UCSD-AML1 (cell line): ENCODE data around the gene KLHL29.

Experiments used
- DNase-seq: peaks from one replicate; lab custom pipeline; 2025; ENCODE audit not compliant: unreplicated experiment; lab: John Stamatoyannopoulos, UW

KLHL29 gene

DNA sequence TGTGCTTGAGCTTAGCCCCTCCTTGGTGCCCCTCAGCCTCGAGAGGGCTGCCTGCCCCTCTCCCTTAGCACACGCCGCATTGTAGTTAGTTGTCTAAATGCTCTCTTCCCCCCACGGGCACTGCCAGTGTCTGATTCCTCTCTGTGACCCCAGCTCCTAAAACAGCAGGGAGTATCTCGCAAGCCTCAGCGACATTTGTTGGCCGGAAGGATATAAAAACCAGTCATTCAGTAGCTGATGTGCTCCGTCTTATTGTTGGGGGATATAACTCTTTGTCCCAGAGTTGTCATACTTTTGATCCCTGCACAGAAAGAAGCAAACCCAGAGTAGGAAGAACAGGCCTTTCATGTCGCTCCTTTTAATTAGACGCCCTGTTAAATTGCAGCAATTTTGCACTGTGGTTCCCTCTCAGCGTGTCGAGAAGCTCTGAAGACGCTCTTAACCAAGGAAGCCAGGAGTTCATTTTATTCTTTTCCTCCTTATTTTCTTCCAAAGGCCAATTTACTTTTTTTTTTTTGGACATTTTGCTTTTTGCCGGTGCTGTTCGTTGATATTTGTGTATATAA is 201.8 kb downstream of the KLHL29 start:
- no peak for DNase-seq

DNA sequence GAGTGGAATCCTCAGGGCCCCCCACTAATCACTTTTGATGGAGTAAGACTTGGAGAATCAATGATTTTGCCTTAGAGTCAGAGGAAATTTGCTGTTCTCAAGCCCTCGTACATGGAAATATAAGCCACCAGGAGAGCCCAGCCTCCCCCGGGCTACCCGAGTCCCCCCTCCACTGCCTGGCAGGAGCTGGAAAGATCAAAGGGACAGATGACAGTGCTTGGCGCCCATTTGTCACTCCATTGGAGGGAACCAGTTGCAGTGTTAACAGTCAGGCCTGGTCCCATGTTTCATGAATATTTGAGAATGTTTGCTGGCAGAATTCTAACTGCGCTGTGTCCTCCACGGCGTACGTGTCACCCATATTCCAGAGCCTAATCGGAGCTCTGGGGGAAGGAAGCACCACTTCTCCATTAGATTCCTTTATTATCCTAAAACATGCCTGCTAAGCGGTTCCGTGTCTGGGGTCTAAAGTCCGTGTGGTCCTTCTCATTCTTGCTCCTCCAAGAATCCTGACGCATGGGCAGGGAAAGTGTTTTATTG is 202.4 kb downstream of the KLHL29 start:
- no peak for DNase-seq

DNA sequence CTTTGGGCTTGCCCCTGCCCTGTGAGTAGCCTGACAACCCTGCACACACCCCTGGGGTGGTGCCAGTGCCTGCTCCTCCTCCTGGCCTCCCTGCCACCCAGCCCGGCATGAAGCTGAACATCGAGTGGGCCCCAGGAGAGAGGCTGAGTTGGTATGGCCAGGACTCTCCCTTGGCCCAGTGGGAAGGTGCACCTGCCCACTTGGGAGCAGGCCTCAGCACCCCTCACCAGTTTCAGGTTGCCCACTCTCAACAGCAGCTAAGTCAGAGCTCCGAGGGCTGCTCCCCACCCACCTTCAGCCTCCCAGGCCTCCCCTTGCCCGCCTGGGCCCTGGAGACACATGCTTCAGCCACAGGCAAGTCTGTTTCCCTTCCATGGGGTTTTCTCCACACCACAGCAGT is 203.1 kb downstream of the KLHL29 start:
- no peak for DNase-seq

DNA sequence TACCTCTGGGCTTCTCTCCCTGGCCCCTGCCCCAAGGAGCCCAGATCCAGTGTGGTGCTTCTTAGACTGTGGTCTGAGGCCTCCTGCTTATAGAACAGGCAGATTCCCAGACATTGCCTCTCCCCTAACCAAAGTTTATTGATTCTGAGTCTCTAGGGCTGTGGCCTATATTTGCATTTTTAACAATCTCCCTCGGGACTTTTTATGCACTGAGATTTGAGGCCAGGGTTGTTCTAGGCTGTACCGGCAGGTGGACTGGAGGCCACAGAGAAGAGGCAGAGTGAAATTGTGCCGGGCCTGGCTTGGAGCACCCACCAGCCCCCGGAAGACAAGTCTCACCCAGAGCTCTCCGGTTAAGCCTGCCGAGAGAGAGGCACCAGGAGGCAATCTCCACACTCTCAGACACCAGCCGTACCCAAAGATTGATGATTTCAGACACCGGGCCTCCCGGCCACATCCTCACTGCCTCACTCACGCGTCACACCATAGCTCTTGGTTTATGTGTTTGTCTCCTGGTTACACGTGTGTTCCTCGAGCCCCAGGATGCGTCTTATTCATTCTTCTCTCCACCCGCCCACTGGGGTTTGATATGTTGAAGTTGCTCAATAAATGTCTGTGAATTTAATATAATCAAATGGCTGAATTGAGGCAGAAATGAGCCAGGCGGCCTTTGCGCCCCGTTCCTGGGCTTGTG is 203.7 kb downstream of the KLHL29 start:
- DNase-seq = no peak

DNA sequence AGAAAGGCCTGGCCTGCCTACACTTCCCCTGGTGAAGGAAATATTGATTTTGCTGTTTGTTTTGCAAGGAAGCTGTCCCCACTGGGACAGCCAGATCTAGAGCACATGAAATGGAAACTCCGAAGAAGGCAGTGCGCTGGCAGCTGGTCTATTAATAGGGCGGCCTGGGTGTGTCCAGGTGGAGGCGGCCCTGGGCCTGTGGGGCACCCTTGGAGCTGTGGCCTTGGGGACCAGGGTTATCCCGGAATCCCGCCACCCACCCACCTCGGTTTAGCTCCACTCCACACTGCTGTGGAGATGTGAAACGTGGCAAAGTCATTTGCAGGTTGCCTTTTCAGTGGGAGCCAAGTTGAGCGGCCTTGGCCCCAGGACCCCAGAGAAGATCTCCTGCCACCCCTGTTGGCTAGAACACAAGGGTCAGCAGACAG is 204.3 kb downstream of the KLHL29 start:
- DNase-seq = no peak

DNA sequence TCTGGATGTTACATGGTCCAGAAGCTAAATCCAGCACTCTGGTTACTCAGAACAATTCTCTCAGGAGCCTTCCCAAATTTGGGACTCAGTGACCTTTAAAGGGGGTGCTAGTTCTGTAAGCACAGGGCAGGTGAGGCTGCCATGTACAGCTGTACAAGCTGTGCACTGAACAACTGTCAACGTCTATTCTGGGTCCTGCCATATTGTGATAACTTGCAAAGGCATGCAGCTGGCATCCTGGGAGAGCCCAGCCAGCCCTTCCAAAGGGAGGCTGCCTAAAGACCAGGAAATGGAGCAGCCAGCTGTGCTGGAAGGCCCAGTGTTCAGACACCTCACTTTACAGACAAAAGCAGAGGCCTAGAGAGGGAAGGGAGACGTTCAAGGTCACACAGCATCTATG is 204.8 kb downstream of the KLHL29 start:
- no peak for DNase-seq

DNA sequence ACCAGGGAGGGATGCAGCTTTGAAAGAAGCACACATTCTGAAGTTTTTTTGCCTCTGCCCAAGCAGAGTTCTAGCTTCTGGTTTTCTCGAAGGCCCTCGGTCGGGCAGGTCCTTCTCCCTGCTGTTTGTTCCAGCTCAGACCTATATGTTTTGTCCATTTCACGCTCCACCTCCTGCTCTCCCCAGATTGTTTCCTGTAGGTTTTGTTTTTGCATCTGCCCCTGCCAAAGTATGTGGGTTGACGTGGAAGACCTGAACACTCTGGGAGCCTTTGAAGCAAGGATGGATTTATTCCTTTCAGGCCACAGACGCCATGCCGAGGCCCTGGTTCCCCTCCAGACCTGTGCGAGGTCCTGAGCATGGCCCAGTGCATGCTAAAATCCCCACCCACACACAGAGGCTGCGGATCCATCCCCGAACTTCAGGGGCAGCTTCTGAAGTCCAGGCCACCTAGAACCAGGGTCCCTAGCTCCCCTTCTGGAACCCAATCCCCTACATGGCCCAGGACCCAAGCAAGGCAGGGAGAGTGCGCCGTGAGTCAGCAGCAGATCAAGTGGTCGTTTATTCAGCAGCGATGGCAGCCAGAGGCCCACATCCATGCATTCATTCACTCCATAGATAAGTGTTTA is 205.4 kb downstream of the KLHL29 start:
- DNase-seq = no peak

DNA sequence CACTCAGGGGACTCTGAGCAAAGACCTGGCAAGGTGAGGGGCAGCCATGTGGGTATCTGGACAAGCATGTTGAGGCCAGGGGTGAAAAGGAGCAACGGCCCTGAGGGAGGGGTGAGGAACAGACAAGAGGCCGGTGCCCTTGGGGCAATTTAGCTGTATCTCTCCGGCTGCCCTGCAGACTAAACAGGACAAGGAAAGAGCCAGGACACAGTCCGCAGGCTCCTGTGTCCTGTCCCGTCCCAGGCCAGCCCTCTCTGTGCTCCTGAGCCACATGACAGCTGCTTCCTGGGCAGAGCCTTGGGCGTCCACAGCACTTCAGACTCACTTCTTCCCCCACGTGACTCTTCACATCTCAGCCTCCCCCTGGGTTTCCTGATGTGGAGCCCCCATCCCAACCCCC is 206.1 kb downstream of the KLHL29 start:
- no peak for DNase-seq

DNA sequence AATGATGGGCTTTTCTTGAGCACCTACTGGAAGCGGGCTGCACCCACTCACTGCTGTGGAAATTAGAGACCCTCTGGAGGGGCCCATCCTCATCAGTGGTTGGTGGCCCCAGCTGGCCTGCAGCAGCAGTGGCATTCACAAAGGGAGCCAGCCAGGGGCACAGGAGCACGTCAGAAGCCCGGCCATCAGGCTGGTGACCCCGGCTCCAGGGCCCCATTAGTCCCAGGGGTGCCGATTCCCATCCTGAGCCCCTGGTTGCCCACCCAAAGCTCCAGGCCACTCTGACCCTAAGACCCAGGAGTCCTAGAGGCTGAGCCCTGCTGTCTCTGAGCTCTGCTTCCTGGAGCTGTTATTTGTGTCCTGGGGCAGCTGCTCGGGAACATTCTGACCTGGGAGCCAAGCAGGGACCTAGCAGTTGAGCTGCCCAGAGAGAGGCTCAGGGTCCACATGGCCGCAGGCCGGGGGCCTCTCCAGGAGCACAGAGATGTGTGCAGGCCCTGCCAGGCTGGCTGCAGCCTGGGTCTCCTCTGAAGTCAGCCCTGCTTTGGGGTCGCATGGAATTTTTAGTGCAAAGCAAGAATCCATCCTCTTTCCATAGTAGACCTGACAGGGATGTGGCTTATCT is 207.2 kb downstream of the KLHL29 start:
- no peak for DNase-seq

DNA sequence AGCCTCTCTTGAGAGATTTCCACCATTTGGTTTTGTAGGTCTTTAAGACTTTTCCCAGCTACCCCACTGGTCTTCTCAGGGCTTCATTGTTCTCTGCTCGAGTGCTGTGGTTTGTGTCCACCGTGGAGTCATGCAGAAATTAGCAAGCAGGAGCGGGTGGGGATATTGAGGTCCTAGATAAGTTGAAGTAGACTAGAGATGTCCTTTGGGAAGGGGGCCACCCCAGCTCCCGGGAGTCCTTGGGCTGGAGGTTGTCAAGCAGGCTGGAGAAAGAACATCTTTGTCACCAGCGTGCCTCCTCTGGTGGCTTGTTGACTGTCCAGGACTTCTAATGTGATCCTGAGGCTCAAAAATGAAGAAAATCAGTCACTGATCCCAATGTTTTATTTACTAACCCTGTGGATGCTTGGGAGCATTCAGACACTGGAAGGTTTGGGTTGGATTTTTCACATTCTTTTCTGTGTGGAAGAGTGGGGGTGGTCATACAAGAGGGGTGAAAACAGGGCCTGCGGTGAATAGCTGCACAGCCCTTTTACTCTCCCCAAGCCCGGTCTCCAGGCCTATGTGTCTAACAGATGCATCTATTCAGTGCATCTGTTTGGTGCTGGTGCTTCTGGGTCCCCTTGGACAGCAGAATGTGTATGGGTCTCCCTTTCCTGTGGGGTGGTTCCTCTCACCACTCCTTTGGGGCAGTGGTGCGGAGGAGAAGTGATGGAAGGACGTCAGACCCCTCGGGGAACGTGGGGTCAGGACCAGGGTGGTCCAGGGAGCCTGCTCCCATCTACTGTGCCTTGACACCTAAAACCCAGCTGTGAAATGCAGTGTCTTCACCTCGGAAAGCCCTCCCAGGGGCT is 208.1 kb downstream of the KLHL29 start:
- DNase-seq = no peak

DNA sequence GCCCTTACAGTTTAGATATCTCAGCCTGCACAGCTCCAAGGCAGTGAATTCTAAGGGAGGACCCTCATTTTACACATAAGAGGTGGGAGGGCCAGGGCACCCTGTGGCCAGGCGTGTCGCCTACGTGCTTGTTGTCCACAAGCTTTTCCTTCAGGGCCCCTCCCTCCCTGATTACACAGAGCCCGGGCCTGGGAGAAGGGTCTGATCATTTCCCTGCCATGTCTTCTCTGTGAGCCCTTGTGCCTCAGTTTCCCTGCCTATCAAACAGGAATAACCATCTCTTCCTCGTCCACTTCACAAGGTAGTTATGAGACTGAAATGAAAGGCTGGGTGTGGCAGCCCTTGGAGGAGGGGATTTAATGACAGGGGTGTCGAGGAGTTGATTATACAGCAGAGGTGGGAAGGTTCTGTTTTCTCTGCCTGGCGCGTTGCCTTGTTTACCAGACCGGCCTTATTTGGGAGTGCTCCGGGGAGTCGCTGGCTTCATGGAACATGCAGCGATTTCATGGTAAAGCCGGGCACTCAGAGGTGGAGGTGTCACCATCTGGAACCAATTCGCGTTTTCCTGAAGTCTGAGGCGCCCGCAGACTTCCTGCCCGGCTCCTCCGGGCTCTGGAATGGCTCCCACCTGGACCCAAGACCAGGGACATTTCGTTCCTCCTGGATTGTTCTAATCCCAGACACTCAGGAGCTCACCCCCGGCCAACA is 208.9 kb downstream of the KLHL29 start:
- no peak for DNase-seq

DNA sequence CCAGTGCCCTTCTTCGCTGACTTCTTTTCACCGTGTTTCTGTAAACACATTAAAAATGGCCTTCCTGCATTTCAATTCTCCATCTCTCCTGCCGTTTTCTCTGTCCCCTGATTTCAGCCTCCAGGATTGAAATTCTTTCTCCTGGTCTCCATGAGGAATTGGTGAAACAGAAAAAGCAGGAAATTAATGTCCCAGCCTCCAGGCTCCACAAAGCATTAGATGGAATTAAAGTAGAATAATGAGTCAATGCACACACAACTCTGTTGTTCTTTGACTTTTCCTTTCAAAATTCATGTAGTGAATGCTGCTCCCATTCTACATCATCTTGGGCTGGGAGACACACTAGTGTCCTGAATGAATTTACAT is 209.5 kb downstream of the KLHL29 start:
- DNase-seq = no peak

DNA sequence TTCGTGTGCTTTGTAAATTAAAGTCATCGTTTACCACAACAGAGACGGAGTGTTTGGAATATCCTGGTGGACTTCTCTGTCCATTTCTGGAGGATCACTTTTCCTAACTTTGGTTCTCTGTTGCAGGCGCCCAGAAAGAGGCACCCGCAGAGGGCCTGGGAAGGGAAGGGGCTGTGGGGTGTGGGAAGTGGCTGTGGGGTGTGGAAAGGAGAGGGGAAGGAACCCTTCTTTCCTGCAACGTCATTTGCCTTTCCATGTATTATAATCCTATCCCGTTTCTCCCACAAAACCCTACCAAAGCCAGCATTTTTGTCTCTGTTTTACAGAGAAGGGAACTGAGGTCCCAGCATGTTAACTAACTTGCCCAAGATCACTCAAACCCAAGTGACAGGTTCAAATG is 210.0 kb downstream of the KLHL29 start:
- no peak for DNase-seq

DNA sequence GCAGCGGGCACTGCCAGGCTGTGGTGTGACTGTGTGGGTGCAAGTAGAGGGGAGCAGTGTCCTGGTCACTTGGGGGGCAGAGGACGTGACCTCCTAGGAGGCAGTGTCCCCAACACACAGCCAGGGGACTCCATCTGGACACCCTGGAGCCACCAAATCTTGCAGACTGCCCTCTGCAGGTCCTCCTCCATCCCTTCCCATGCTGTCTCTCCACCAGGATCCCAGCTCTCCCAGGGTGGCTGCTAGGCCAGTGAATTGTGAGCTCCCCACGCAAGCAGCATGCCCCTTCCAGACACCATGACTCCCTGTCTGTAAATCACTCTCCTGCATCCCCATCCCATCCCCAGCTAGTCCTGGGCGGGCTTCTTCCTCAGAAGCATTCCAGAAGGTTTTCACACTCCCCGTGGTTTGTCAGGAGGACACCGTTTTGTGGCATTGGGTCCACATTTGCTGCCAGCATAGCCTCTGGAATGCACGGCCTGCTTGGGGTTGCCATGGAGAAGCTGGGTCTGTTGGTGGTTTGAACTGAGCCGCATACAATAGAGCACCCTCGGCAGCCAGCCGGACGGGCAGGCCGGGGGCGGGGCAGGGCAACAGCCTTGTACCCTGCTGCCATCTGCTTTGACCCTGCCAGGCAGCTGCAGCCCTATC is 210.7 kb downstream of the KLHL29 start:
- DNase-seq = no peak

DNA sequence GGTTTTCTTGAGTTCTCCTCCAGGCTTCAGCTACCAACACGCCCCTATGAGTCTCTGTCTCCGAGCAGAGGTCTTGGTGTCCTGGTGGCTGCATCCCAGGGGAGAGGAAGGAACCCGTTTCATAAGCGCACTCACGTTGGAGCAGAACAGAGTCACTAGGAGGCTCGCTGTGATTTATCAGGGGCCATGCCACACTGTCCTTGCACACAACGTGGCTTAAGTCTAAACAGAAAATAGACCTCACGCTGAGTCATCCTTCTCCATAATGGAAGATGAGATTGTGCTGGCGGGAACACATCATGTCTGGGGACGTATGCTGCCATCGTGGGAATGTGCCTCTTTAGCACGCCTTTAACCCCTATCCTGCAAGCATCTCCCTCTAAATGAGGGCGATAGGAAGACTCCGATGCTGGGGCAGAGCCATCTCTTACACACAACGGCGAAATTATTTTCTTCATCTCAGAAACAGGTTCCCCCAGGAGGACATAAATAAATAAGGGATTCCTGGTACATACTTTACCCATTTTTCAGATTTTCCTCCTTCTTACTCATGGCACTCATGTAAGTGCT is 211.4 kb downstream of the KLHL29 start:
- DNase-seq = no peak

DNA sequence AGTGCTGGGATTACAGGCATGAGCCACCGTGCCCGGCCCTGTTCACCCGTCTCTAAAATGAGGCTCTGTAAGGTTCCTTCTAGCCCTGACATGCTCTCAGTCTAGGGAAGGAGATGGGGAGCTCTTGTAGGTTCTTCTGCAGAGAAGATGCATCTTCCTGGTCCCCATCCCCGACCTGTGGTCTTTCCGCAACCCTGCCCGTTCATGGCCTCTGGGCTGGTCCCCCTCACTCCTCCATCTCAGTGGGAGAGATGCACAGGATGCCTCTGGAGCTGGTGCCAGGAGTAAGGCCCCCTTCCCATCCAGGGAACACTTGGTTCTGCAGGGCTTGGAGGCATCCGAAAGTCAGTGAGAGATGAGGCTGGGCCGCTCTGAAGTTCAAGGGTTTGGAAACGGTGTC is 212.7 kb downstream of the KLHL29 start:
- no peak for DNase-seq

DNA sequence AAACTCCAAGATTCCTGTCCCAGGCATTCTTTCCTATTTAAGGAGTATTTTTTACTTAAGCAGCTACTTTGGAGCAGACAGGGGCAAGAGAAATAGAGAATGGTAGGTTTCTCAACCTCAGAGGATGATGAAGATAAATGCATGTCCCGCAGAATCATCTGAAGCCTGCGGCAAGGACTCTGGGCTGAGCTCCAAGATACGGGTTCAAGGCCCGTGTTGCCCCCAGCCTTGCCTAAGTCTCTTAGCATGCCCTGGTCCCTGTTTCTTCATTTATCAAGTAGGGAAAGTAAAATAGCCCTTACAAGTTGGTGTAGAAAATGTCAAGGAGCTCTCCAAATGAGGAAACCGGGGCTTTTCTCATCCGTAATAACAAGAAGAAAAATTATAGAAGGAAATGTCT is 214.0 kb downstream of the KLHL29 start:
- no peak for DNase-seq

DNA sequence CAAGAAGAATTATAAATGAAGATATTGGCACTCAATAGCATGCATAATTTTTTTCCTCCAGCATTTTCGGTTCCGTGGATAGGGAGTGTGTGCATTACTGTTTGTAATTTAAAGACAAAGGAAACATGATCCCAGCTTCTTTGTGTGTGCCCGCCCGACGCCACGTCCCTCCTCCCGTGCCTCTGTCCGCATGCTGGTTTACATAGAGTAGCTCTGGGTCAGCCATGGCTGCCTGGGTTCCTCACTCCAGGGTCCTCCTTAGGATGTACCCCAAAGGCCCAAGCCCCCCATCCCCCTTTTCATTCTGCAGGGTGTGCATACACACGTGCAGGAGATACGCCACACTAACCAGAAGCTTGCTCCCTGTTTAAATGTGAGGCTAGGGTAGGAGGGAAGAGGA is 214.7 kb downstream of the KLHL29 start:
- no peak for DNase-seq

DNA sequence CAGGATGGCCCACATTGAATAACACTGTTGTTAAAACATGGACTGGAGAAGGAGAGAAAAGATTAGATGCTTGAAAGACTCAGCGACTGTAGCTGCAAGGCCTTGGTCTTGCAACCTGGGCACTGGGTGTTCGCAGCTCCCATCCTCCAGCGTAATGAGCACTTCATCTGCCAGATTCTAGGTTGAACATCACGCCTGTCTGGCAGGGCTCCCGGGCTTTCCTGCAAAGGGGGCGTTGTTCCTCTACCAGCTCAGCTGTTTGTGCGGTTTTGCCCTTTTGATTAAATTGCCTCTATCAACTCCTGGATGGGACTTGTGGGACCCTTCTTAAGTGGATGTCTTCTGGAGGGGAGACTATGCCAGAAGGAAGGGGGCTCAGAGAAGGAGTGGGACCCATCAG is 215.4 kb downstream of the KLHL29 start:
- no peak for DNase-seq
